Measurements from ENCODE around the gene BCL11B. TPM values are rescaled to one million over a fixed set of nuclear protein-coding genes. Genes with fewer than 3 reads are reported as not detected.

The BCL11B gene
- total and polyA plus RNA-seq, 2 donors, result 15.1 to 55.5 TPM

GRCh38 chr14:99169776-99170356, 102.1 kb downstream of the BCL11B start:
- H3K9me3 ChIP-seq (ENCODE audit: control insufficient read depth in 2 of 2, insufficient read depth in 1 of 2, low read length in 1 of 2), result peaks cover 0 to under 1% of the 10 kb centered on the region in 2 donors
- no peak for DNase-seq (ENCODE audit: low read depth in 6 of 9, low spot score in 9 of 9)
- WGBS, result 91% methylated on average over 7 of the region's 7 CpGs

GRCh38 chr14:99168330-99168729, 103.7 kb downstream of the BCL11B start:
- 97% methylated on average over 5 of the region's 5 CpGs for WGBS
- Histone ChIP-seq H3K9me3 (ENCODE audit: control insufficient read depth in 2 of 2, insufficient read depth in 1 of 2, low read length in 1 of 2) (no peaks in the 10 kb centered on the region), H3K4me3 (ENCODE audit: low read length in 2 of 2) (no peak overlapping the region), H3K27me3 (ENCODE audit: control insufficient read depth in 2 of 2, insufficient read depth in 1 of 2, low read length in 1 of 2) (no peaks in the 10 kb centered on the region), H3K36me3 (ENCODE audit: control insufficient read depth in 2 of 2, insufficient read depth in 2 of 2, low read length in 1 of 2) (peaks cover 14 to 28% of the 10 kb centered on the region in 2 donors), H3K27ac (ENCODE audit: low read depth in 1 of 2, low read length in 1 of 2) (no peak overlapping the region), H3K4me1 (ENCODE audit: control insufficient read depth in 2 of 2, insufficient read depth in 2 of 2, low read length in 2 of 2) (no peaks in the 10 kb centered on the region)
- DNase-seq (ENCODE audit: low read depth in 6 of 9, low spot score in 9 of 9), result no peak

More at GRCh38 chr14:99169776-99170356, 102.1 kb downstream of the BCL11B start:
- H3K4me1 ChIP-seq (ENCODE audit: control insufficient read depth in 2 of 2, insufficient read depth in 2 of 2, low read length in 2 of 2), result no peaks in the 10 kb centered on the region
- H3K36me3 ChIP-seq (ENCODE audit: control insufficient read depth in 2 of 2, insufficient read depth in 2 of 2, low read length in 1 of 2), result peaks cover 29 to 38% of the 10 kb centered on the region in 2 donors
- no peaks in the 10 kb centered on the region for H3K27me3 ChIP-seq (ENCODE audit: control insufficient read depth in 2 of 2, insufficient read depth in 1 of 2, low read length in 1 of 2)
- no peak overlapping the region for H3K27ac ChIP-seq (ENCODE audit: low read depth in 1 of 2, low read length in 1 of 2)
- no peak overlapping the region for H3K4me3 ChIP-seq (ENCODE audit: low read length in 2 of 2)

GRCh38 chr14:99166506-99166905, 105.5 kb downstream of the BCL11B start:
- DNase-seq (ENCODE audit: low read depth in 6 of 9, low spot score in 9 of 9), result no peak
- H3K27ac ChIP-seq (ENCODE audit: low read depth in 1 of 2, low read length in 1 of 2), result no peak overlapping the region
- H3K27me3 ChIP-seq (ENCODE audit: control insufficient read depth in 2 of 2, insufficient read depth in 1 of 2, low read length in 1 of 2), result no peaks in the 10 kb centered on the region
- H3K9me3 ChIP-seq (ENCODE audit: control insufficient read depth in 2 of 2, insufficient read depth in 1 of 2, low read length in 1 of 2), result no peaks in the 10 kb centered on the region
- WGBS, result 94% methylated on average over 4 of the region's 4 CpGs
- no peak overlapping the region for H3K4me3 ChIP-seq (ENCODE audit: low read length in 2 of 2)
- no peaks in the 10 kb centered on the region for H3K4me1 ChIP-seq (ENCODE audit: control insufficient read depth in 2 of 2, insufficient read depth in 2 of 2, low read length in 2 of 2)
- H3K36me3 ChIP-seq (ENCODE audit: control insufficient read depth in 2 of 2, insufficient read depth in 2 of 2, low read length in 1 of 2), result peaks cover 5 to 11% of the 10 kb centered on the region in 2 donors

- H3K4me3 ChIP-seq (ENCODE audit: low read length in 2 of 2), result no peak overlapping the region
- H3K36me3 ChIP-seq (ENCODE audit: control insufficient read depth in 2 of 2, insufficient read depth in 2 of 2, low read length in 1 of 2), result no peaks in the 10 kb centered on the region
- H3K27me3 ChIP-seq (ENCODE audit: control insufficient read depth in 2 of 2, insufficient read depth in 1 of 2, low read length in 1 of 2), result no peaks in the 10 kb centered on the region
- H3K4me1 ChIP-seq (ENCODE audit: control insufficient read depth in 2 of 2, insufficient read depth in 2 of 2, low read length in 2 of 2), result no peaks in the 10 kb centered on the region
- 87% methylated on average over 5 of the region's 5 CpGs for WGBS
- DNase-seq (ENCODE audit: low read depth in 6 of 9, low spot score in 9 of 9), result no peak
- H3K27ac ChIP-seq (ENCODE audit: low read depth in 1 of 2, low read length in 1 of 2), result no peak overlapping the region
- H3K9me3 ChIP-seq (ENCODE audit: control insufficient read depth in 2 of 2, insufficient read depth in 1 of 2, low read length in 1 of 2), result no peaks in the 10 kb centered on the region
Observed at GRCh38 chr14:99164712-99165111, 107.3 kb downstream of the BCL11B start.

GRCh38 chr14:99163446-99163845, 108.6 kb downstream of the BCL11B start:
- no peak overlapping the region for H3K27ac ChIP-seq (ENCODE audit: low read depth in 1 of 2, low read length in 1 of 2)
- WGBS, result 87% methylated on average over 3 of the region's 3 CpGs
- H3K36me3 ChIP-seq (ENCODE audit: control insufficient read depth in 2 of 2, insufficient read depth in 2 of 2, low read length in 1 of 2), result no peaks in the 10 kb centered on the region
- DNase-seq (ENCODE audit: low read depth in 6 of 9, low spot score in 9 of 9), result no peak
- no peaks in the 10 kb centered on the region for H3K9me3 ChIP-seq (ENCODE audit: control insufficient read depth in 2 of 2, insufficient read depth in 1 of 2, low read length in 1 of 2)
- no peak overlapping the region for H3K4me3 ChIP-seq (ENCODE audit: low read length in 2 of 2)
- H3K27me3 ChIP-seq (ENCODE audit: control insufficient read depth in 2 of 2, insufficient read depth in 1 of 2, low read length in 1 of 2), result no peaks in the 10 kb centered on the region
- no peaks in the 10 kb centered on the region for H3K4me1 ChIP-seq (ENCODE audit: control insufficient read depth in 2 of 2, insufficient read depth in 2 of 2, low read length in 2 of 2)

- Histone ChIP-seq H3K36me3 (ENCODE audit: control insufficient read depth in 2 of 2, insufficient read depth in 2 of 2, low read length in 1 of 2) (no peaks in the 10 kb centered on the region), H3K27me3 (ENCODE audit: control insufficient read depth in 2 of 2, insufficient read depth in 1 of 2, low read length in 1 of 2) (no peaks in the 10 kb centered on the region), H3K4me1 (ENCODE audit: control insufficient read depth in 2 of 2, insufficient read depth in 2 of 2, low read length in 2 of 2) (peaks cover 0 to 3% of the 10 kb centered on the region in 2 donors), H3K4me3 (ENCODE audit: low read length in 2 of 2) (no peak overlapping the region), H3K27ac (ENCODE audit: low read depth in 1 of 2, low read length in 1 of 2) (no peak overlapping the region), H3K9me3 (ENCODE audit: control insufficient read depth in 2 of 2, insufficient read depth in 1 of 2, low read length in 1 of 2) (no peaks in the 10 kb centered on the region)
- no peak for DNase-seq (ENCODE audit: low read depth in 6 of 9, low spot score in 9 of 9)
- 92% methylated on average over 22 of the region's 22 CpGs for WGBS
Observed at GRCh38 chr14:99159341-99160340, 112.4 kb downstream of the BCL11B start.

- H3K27ac ChIP-seq (ENCODE audit: low read depth in 1 of 2, low read length in 1 of 2), result no peak overlapping the region
- no peak overlapping the region for H3K4me3 ChIP-seq (ENCODE audit: low read length in 2 of 2)
- DNase-seq (ENCODE audit: low read depth in 6 of 9, low spot score in 9 of 9), result no peak
- WGBS, result 90% methylated on average over 7 of the region's 7 CpGs
- no peaks in the 10 kb centered on the region for H3K36me3 ChIP-seq (ENCODE audit: control insufficient read depth in 2 of 2, insufficient read depth in 2 of 2, low read length in 1 of 2)
- H3K9me3 ChIP-seq (ENCODE audit: control insufficient read depth in 2 of 2, insufficient read depth in 1 of 2, low read length in 1 of 2), result no peaks in the 10 kb centered on the region
- peaks cover 0 to 3% of the 10 kb centered on the region in 2 donors for H3K4me1 ChIP-seq (ENCODE audit: control insufficient read depth in 2 of 2, insufficient read depth in 2 of 2, low read length in 2 of 2)
- no peaks in the 10 kb centered on the region for H3K27me3 ChIP-seq (ENCODE audit: control insufficient read depth in 2 of 2, insufficient read depth in 1 of 2, low read length in 1 of 2)
Observed at GRCh38 chr14:99158646-99159165, 113.3 kb downstream of the BCL11B start.

GRCh38 chr14:99158150-99158549, 113.8 kb downstream of the BCL11B start:
- no peak overlapping the region for H3K4me3 ChIP-seq (ENCODE audit: low read length in 2 of 2)
- 97% methylated on average over 4 of the region's 4 CpGs for WGBS
- no peaks in the 10 kb centered on the region for H3K9me3 ChIP-seq (ENCODE audit: control insufficient read depth in 2 of 2, insufficient read depth in 1 of 2, low read length in 1 of 2)
- H3K36me3 ChIP-seq (ENCODE audit: control insufficient read depth in 2 of 2, insufficient read depth in 2 of 2, low read length in 1 of 2), result no peaks in the 10 kb centered on the region
- H3K4me1 ChIP-seq (ENCODE audit: control insufficient read depth in 2 of 2, insufficient read depth in 2 of 2, low read length in 2 of 2), result peaks cover 0 to 3% of the 10 kb centered on the region in 2 donors
- H3K27ac ChIP-seq (ENCODE audit: low read depth in 1 of 2, low read length in 1 of 2), result no peak overlapping the region
- no peaks in the 10 kb centered on the region for H3K27me3 ChIP-seq (ENCODE audit: control insufficient read depth in 2 of 2, insufficient read depth in 1 of 2, low read length in 1 of 2)
- no peak for DNase-seq (ENCODE audit: low read depth in 6 of 9, low spot score in 9 of 9)

GRCh38 chr14:99157676-99158075, 114.3 kb downstream of the BCL11B start:
- Histone ChIP-seq H3K27ac (ENCODE audit: low read depth in 1 of 2, low read length in 1 of 2) (no peak overlapping the region), H3K4me1 (ENCODE audit: control insufficient read depth in 2 of 2, insufficient read depth in 2 of 2, low read length in 2 of 2) (peaks cover 0 to 3% of the 10 kb centered on the region in 2 donors), H3K9me3 (ENCODE audit: control insufficient read depth in 2 of 2, insufficient read depth in 1 of 2, low read length in 1 of 2) (no peaks in the 10 kb centered on the region), H3K27me3 (ENCODE audit: control insufficient read depth in 2 of 2, insufficient read depth in 1 of 2, low read length in 1 of 2) (no peaks in the 10 kb centered on the region), H3K4me3 (ENCODE audit: low read length in 2 of 2) (no peak overlapping the region), H3K36me3 (ENCODE audit: control insufficient read depth in 2 of 2, insufficient read depth in 2 of 2, low read length in 1 of 2) (no peaks in the 10 kb centered on the region)
- WGBS, result 97% methylated on average over 8 of the region's 8 CpGs
- no peak for DNase-seq (ENCODE audit: low read depth in 6 of 9, low spot score in 9 of 9)

All from thymus (tissue), 11 donors.